B cell (primary cell): ENCODE results near the gene RGS10. TPM values are rescaled to one million over a fixed set of nuclear protein-coding genes. Genes with fewer than 3 reads are reported as not detected.

ENCODE experiments used
- ATAC-seq: fragments of 200-7000 bp; cut with Tn5 transposase; one replicate; pipeline ENCODE4 v1.10.0; 2021; ENCODE audit warnings: low read depth, mild to moderate bottlenecking, moderate number of reproducible peaks, moderate library complexity
- CTCF ChIA-PET: fragments of 350-600 bp; sonication (Branson Sonifier 250); formaldehyde crosslinking; loops from one replicate; lab custom pipeline; 2021; ENCODE audit warnings: antibody characterized with exemption, inconsistent platforms; lab: Charles Lee
- POLR2A ChIA-PET: fragments of 350-600 bp; sonication (Branson Sonifier 250); formaldehyde crosslinking; loops from one replicate; lab custom pipeline; 2021; ENCODE audit warnings: antibody characterized with exemption; lab: Charles Lee
- DNase-seq: peaks from one replicate; pipeline ENCODE4 v3.0.0; 2013
- H2AFZ ChIP-seq: 2 replicates; pipeline ENCODE4 v1.6.1; 2012; ENCODE audit warnings: mild to moderate bottlenecking, low read depth, low read length; ENCODE audit not compliant: insufficient read depth, poor library complexity, severe bottlenecking
- H3K27ac ChIP-seq, 2 donors: 1 replicate in 1 of 2; 2 replicates in 1 of 2; pipeline ENCODE4 v1.5.1; 2012 to 2013; ENCODE audit warnings: low read length in 2 of 2, mild to moderate bottlenecking in 2 of 2, moderate library complexity in 1 of 2
- H3K27me3 ChIP-seq, 4 experiments: fragments of 200-600 bp in 1 of 4; sonication (generic) in 1 of 4; replicated peaks in 1 of 4; 1 replicate in 2 of 4; 2 replicates in 2 of 4; pipeline versions ENCODE4 v1.6.1 to v1.7.0; 2013 to 2016; ENCODE audit warnings: low read length in 3 of 4, mild to moderate bottlenecking in 2 of 4, mixed read lengths in 1 of 4, moderate library complexity in 1 of 4; ENCODE audit not compliant: insufficient read depth in 4 of 4, control insufficient read depth in 3 of 4; ENCODE audit errors: control extremely low read depth in 1 of 4
- H3K36me3 ChIP-seq, 2 experiments: replicated peaks in 1 of 2; 1 replicate in 1 of 2; 2 replicates in 1 of 2; pipeline versions ENCODE4 v1.6.1 to v1.7.1; 2013; ENCODE audit warnings: low read length in 1 of 2; ENCODE audit not compliant: insufficient read depth in 2 of 2, control insufficient read depth in 1 of 2; ENCODE audit errors: control extremely low read depth in 1 of 2, extremely low read depth in 1 of 2
- H3K4me1 ChIP-seq, 2 donors: fragments of 200-600 bp in 1 of 2; sonication (generic) in 1 of 2; 1 replicate in 1 of 2; 2 replicates in 1 of 2; pipeline versions ENCODE4 v1.5.1 to v1.6.1; 2013 to 2017; ENCODE audit warnings: low read length in 2 of 2; ENCODE audit not compliant: control insufficient read depth in 2 of 2, insufficient read depth in 2 of 2
- H3K4me2 ChIP-seq: replicated peaks from 2 replicates; pipeline ENCODE3; 2012; ENCODE audit warnings: mild to moderate bottlenecking, low read depth, low read length; ENCODE audit not compliant: poor library complexity, severe bottlenecking
- H3K4me3 ChIP-seq, 5 experiments: fragments of 200-600 bp in 1 of 5; sonication (generic) in 1 of 5; 1 replicate in 3 of 5; 2 replicates in 2 of 5; pipeline versions ENCODE4 v1.5.1 to v1.7.0; 2011 to 2016; ENCODE audit warnings: low read length in 4 of 5, mild to moderate bottlenecking in 4 of 5, low read depth in 2 of 5, control low read depth in 1 of 5, moderate library complexity in 1 of 5; ENCODE audit not compliant: insufficient read depth in 1 of 5; ENCODE audit errors: control extremely low read depth in 1 of 5, extremely low read depth in 1 of 5
- H3K79me2 ChIP-seq: fragments of 200-600 bp; sonication (generic); one replicate; pipeline ENCODE4 v1.6.0; 2016; ENCODE audit warnings: low read length; ENCODE audit not compliant: control insufficient read depth, insufficient read depth
- H3K9ac ChIP-seq: fragments of 200-600 bp; sonication (generic); 2 replicates; pipeline ENCODE4 v1.6.1; 2017; ENCODE audit warnings: mild to moderate bottlenecking, low read length, moderate library complexity
- H3K9me3 ChIP-seq, 3 donors: one replicate each; pipeline versions ENCODE4 v1.6.1 to v1.7.1; 2013; ENCODE audit warnings: low read length in 2 of 3; ENCODE audit not compliant: control insufficient read depth in 2 of 3, insufficient read depth in 1 of 3; ENCODE audit errors: control extremely low read depth in 1 of 3
- H4K20me1 ChIP-seq: 2 replicates; pipeline ENCODE4 v1.6.0; 2012; ENCODE audit warnings: mild to moderate bottlenecking, low read length; ENCODE audit not compliant: insufficient read depth, control insufficient read depth, poor library complexity, severe bottlenecking
- H3K27ac Mint-ChIP-seq: one replicate; pipeline ENCODE4 v1.8.0; 2021; ENCODE audit warnings: mixed read lengths
- H3K27me3 Mint-ChIP-seq: one replicate; pipeline ENCODE4 v1.8.0; 2021; ENCODE audit warnings: mixed read lengths
- H3K4me1 Mint-ChIP-seq: one replicate; pipeline ENCODE4 v1.8.0; 2021; ENCODE audit warnings: mixed read lengths
- H3K4me3 Mint-ChIP-seq: one replicate; pipeline ENCODE4 v1.8.0; 2021; ENCODE audit warnings: mixed read lengths
- H3K9me3 Mint-ChIP-seq: one replicate; pipeline ENCODE4 v1.8.0; 2022; ENCODE audit warnings: mixed read lengths; ENCODE audit not compliant: insufficient read depth
- CTCF ChIP-seq: fragments of 200-600 bp; IDR thresholded peaks from one replicate; pipeline ENCODE4 v1.8.0; 2022; ENCODE audit warnings: antibody characterized with exemption, mild to moderate bottlenecking
- EZH2 ChIP-seq: IDR thresholded peaks from 2 replicates; pipeline ENCODE4 v1.6.1; 2012; ENCODE audit warnings: borderline replicate concordance, low read depth, mild to moderate bottlenecking, moderate library complexity, low read length; ENCODE audit not compliant: insufficient read depth, poor library complexity, severe bottlenecking
- WGBS: methylation state at CpG from one replicate; pipeline ENCODE4 v1.1.5; 2013; ENCODE audit warnings: missing lambda C conversion rate; ENCODE audit not compliant: insufficient coverage; 5-methylcytosine and 5-hydroxymethylcytosine counted together
- intact Hi-C: fragments of 100-400 bp; cut with micrococcal nuclease; formaldehyde crosslinking; loops from one replicate; pipeline ENCODE4 v1.10.0; 2022
- polyA plus RNA-seq: library from polyadenylated mRNA; depleted of rRNA; stranded (reverse); fragments of >200 nt; gene quantifications from 2 replicates; pipeline ENCODE4 v1.2.3, GENCODE V29; 2012
- total RNA-seq, 2 donors: library from RNA; stranded (reverse); fragments of 120-200 nt in 1 of 2; gene quantifications; 1 replicate in 1 of 2; 2 replicates in 1 of 2; pipeline versions ENCODE4 v1.2.3 to v1.2.4, GENCODE V29; 2013 to 2022

Gene RGS10
- total and polyA plus RNA-seq, 2 donors (not counting 1 experiment from before 2014, with no cell fraction given) = 10.9 to 20.3 TPM

- CTCF ChIA-PET = interaction anchor here (0.9 to 5.2 kb wide), 6 partner anchors 10 to 279 kb away, joined by 4 to 36 read pairs (median 9); partner anchors contain the start of gene GRK5
- Mint-ChIP-seq H3K27me3 (no peaks in the 10 kb centered on the region), H3K4me3 (peak overlapping the region; percentile 87), H3K27ac (peak overlapping the region; percentile 81), H3K9me3 (peaks cover 2% of the 10 kb centered on the region), H3K4me1 (peaks cover 37% of the 10 kb centered on the region)
- POLR2A ChIA-PET = interaction anchor here (0.6 to 2.0 kb wide), 7 partner anchors 11 to 375 kb away, joined by 3 to 9 read pairs (median 4); partner anchors contain the start of gene DENND10
- no peak for TF ChIP-seq CTCF
- no peak for TF ChIP-seq EZH2
- no peak overlapping the region for H3K9ac ChIP-seq
- no peaks in the 10 kb centered on the region for H3K36me3 ChIP-seq
- no peak for DNase-seq
- H3K27me3 ChIP-seq = no peaks in the 10 kb centered on the region
- peak overlapping the region; percentile 47 to 62 for H3K27ac ChIP-seq
- peaks cover 0 to 5% (median 3%) of the 10 kb centered on the region in 3 donors for H3K9me3 ChIP-seq
- no peak overlapping the region for H3K4me3 ChIP-seq
- peak; percentile 2 for ATAC-seq
- intact Hi-C loops = loop anchor here (1.0 to 5.0 kb wide), 4 partner anchors 10 to 273 kb away; partner anchors contain the start of gene RGS10
- no peaks in the 10 kb centered on the region for H3K79me2 ChIP-seq
- no peaks in the 10 kb centered on the region for H4K20me1 ChIP-seq
- H3K4me1 ChIP-seq = peaks cover 27 to 31% of the 10 kb centered on the region in 2 donors
- WGBS = 33% methylated on average over 5 of the region's 6 CpGs
- H3K4me2 ChIP-seq = peak overlapping the region; percentile 66
- H2AFZ ChIP-seq = peak overlapping the region; percentile 12
Observed at GRCh38 chr10:119478811-119479341, 63.6 kb downstream of the RGS10 start.
